ENCODE measurements around the gene MRPS6.

DNA sequence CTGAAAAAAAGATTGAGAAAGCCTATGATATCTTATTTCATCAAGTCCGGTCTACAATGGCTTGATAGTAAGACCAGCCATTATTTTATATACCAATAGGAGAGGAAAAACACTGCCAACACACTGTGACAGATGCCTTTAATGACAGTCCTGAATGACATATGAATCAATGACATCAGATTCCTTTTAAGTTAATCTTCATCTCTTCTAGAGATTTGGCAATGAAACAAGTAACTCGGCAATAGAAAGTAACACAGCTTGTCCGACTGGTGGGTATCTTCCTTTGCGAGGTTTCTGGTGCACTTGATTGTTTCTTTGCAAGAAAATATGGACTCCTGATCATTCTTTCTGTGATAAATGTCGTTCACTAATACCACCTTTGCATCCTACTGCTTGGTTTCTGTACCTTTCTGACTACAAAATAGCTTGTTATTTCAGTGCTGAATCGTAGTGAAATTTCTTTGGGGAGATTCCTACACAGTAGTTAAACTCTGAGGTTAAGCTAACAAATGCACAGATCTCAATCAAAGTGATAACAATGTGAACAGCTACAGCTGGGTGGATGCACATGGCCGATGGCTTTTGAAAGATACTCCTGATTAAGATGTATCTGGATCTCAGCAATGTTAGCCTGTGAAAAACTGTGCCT, 104.7 kb downstream of the MRPS6 start:
- TF ChIP-seq POLR2A (IDR thresholded peaks at IDR 0.05), result no peak
- TF ChIP-seq, protein P1, sequence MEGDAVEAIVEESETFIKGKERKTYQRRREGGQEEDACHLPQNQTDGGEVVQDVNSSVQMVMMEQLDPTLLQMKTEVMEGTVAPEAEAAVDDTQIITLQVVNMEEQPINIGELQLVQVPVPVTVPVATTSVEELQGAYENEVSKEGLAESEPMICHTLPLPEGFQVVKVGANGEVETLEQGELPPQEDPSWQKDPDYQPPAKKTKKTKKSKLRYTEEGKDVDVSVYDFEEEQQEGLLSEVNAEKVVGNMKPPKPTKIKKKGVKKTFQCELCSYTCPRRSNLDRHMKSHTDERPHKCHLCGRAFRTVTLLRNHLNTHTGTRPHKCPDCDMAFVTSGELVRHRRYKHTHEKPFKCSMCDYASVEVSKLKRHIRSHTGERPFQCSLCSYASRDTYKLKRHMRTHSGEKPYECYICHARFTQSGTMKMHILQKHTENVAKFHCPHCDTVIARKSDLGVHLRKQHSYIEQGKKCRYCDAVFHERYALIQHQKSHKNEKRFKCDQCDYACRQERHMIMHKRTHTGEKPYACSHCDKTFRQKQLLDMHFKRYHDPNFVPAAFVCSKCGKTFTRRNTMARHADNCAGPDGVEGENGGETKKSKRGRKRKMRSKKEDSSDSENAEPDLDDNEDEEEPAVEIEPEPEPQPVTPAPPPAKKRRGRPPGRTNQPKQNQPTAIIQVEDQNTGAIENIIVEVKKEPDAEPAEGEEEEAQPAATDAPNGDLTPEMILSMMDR (IDR thresholded peaks at IDR 0.05), result no peak
- no peak for TF ChIP-seq POLR2AphosphoS5 (IDR thresholded peaks at IDR 0.05)
- TF ChIP-seq EP300 (IDR thresholded peaks at IDR 0.05), result no peak
